Adipose tissue (tissue), 3 donors: ENCODE measurements around the gene PRKAG2. TPM values are rescaled to one million over a fixed set of nuclear protein-coding genes. Genes with fewer than 3 reads are reported as not detected.

ENCODE experiments used
- H3K27ac ChIP-seq: one replicate; pipeline ENCODE4 v1.5.1; 2013; ENCODE audit warnings: low read depth, low read length
- WGBS, 3 donors: extraction: QIAGEN DNeasy Blood & Tissue Kit; methylation state at CpG; one replicate each; pipeline ENCODE4 v1.1.7; 2013; 5-methylcytosine and 5-hydroxymethylcytosine counted together
- polyA plus RNA-seq, 3 donors: library from polyadenylated mRNA; stranded (reverse); fragments of 200-250 nt; gene quantifications; one replicate each; pipeline ENCODE4 v1.2.3, GENCODE V29; 2013
- donor health status: healthy with polysubstance abuse.
- donor health status: Bipolar disorder and iron deficiency.
- donor health status: healthy.

The PRKAG2 gene
- polyA plus RNA-seq, 3 donors, result 8.1 to 23.1 (median 22.2) TPM

GRCh38 chr7:151859948-151860685, 16.8 kb downstream of the PRKAG2 start:
- 92 to 96% (median 96%) methylated on average over 15 of the region's 15 CpGs for WGBS, 3 donors
- H3K27ac ChIP-seq, result no peak overlapping the region

- no peak overlapping the region for H3K27ac ChIP-seq
- 74 to 91% (median 89%) methylated on average over 28 of the region's 28 CpGs for WGBS, 3 donors
Observed at GRCh38 chr7:151859111-151859947, 17.6 kb downstream of the PRKAG2 start.

- H3K27ac ChIP-seq, result no peak overlapping the region
- WGBS, 3 donors, result 69 to 80% (median 74%) methylated on average over 5 of the region's 5 CpGs
Observed at GRCh38 chr7:151858456-151858855, 18.5 kb downstream of the PRKAG2 start.

- H3K27ac ChIP-seq, result no peak overlapping the region
- WGBS, 3 donors, result 79 to 85% (median 81%) methylated on average over 7 of the region's 7 CpGs
Observed at GRCh38 chr7:151857866-151858450, 19.0 kb downstream of the PRKAG2 start.

- 92 to 94% (median 93%) methylated on average over 12 of the region's 12 CpGs for WGBS, 3 donors
- H3K27ac ChIP-seq, result no peak overlapping the region
Observed at GRCh38 chr7:151857412-151857811, 19.5 kb downstream of the PRKAG2 start.

- WGBS, 3 donors, result 90 to 95% (median 92%) methylated on average over 16 of the region's 16 CpGs
- no peak overlapping the region for H3K27ac ChIP-seq
Observed at GRCh38 chr7:151856516-151856915, 20.4 kb downstream of the PRKAG2 start.

- no peak overlapping the region for H3K27ac ChIP-seq
- 86 to 91% (median 91%) methylated on average over 14 of the region's 14 CpGs for WGBS, 3 donors
Observed at GRCh38 chr7:151856098-151856497, 20.8 kb downstream of the PRKAG2 start.

GRCh38 chr7:151854720-151855071, 22.2 kb downstream of the PRKAG2 start:
- WGBS, 3 donors, result 77 to 79% (median 77%) methylated on average over 7 of the region's 7 CpGs

GRCh38 chr7:151853896-151854719, 22.8 kb downstream of the PRKAG2 start:
- H3K27ac ChIP-seq, result no peak overlapping the region
- WGBS, 3 donors, result 64 to 82% (median 76%) methylated on average over 18 of the region's 18 CpGs

More at GRCh38 chr7:151854720-151855071, 22.2 kb downstream of the PRKAG2 start:
- no peak overlapping the region for H3K27ac ChIP-seq

GRCh38 chr7:151852486-151853396, 24.2 kb downstream of the PRKAG2 start:
- 88 to 94% (median 89%) methylated on average over 19 of the region's 19 CpGs for WGBS, 3 donors
- H3K27ac ChIP-seq, result no peak overlapping the region

- WGBS, 3 donors, result 30 to 49% (median 30%) methylated on average over 13 of the region's 13 CpGs
- no peak overlapping the region for H3K27ac ChIP-seq
Observed at GRCh38 chr7:151851782-151852181, 25.1 kb downstream of the PRKAG2 start.

GRCh38 chr7:151851145-151851751, 25.7 kb downstream of the PRKAG2 start:
- no peak overlapping the region for H3K27ac ChIP-seq
- WGBS, 3 donors, result 41 to 48% (median 43%) methylated on average over 16 of the region's 16 CpGs

- 75 to 85% (median 77%) methylated on average over 19 of the region's 19 CpGs for WGBS, 3 donors
- H3K27ac ChIP-seq, result no peak overlapping the region
Observed at GRCh38 chr7:151850491-151851124, 26.3 kb downstream of the PRKAG2 start.

- H3K27ac ChIP-seq, result no peak overlapping the region
- WGBS, 3 donors, result 95 to 98% (median 97%) methylated on average over 13 of the region's 13 CpGs
Observed at GRCh38 chr7:151849879-151850260, 27.0 kb downstream of the PRKAG2 start.

- WGBS, 3 donors, result 88 to 91% (median 90%) methylated on average over 26 of the region's 26 CpGs
- no peak overlapping the region for H3K27ac ChIP-seq
Observed at GRCh38 chr7:151849008-151849878, 27.7 kb downstream of the PRKAG2 start.

GRCh38 chr7:151847681-151848081, 29.2 kb downstream of the PRKAG2 start:
- WGBS, 3 donors, result 86 to 97% (median 89%) methylated on average over 10 of the region's 10 CpGs
- no peak overlapping the region for H3K27ac ChIP-seq
